Kasumi-1 (cell line): ENCODE measurements around the gene ALAD.
"Not testable (repeated sequence)": the region's sequence is repeated elsewhere in the genome, so short reads cannot be mapped to it uniquely, and the experiment has no call there.

Source experiments
- DNase-seq, 2 experiments: peaks; one replicate each; lab custom pipeline; 2025; lab: John Stamatoyannopoulos, UW

Gene ALAD

GRCh38 chr9:113373676-113374392 is 27.2 kb downstream of the ALAD start:
- no peak for DNase-seq

DNA sequence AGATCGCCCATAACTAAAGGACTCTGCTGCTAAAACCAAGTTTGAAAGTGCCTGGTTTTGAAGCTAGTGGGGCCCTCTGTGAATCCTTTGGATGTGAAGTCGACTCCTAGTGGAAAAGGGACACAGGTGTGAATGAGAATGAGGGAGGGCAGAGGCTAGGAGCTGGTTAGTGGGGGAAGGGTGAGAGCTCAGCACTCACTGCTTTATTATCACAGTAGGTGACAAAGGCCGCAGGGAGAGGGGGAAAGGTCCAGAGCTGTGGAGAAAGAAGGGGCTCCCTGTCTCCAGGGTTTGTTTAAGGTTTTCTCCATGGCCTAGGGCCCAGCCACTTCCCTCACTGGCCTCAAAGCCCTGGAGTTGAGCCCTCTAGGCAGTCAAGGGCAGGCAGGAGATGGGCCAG is 27.8 kb downstream of the ALAD start:
- no peak for DNase-seq

- no peak for DNase-seq
These were observed 29.0 kb downstream of the ALAD start for GRCh38 chr9:113372059-113372458.

- no peak for DNase-seq
These were observed 30.2 kb downstream of the ALAD start for GRCh38 chr9:113370806-113371325.

GRCh38 chr9:113369855-113370140 is 31.3 kb downstream of the ALAD start:
- DNase-seq: no peak

DNA sequence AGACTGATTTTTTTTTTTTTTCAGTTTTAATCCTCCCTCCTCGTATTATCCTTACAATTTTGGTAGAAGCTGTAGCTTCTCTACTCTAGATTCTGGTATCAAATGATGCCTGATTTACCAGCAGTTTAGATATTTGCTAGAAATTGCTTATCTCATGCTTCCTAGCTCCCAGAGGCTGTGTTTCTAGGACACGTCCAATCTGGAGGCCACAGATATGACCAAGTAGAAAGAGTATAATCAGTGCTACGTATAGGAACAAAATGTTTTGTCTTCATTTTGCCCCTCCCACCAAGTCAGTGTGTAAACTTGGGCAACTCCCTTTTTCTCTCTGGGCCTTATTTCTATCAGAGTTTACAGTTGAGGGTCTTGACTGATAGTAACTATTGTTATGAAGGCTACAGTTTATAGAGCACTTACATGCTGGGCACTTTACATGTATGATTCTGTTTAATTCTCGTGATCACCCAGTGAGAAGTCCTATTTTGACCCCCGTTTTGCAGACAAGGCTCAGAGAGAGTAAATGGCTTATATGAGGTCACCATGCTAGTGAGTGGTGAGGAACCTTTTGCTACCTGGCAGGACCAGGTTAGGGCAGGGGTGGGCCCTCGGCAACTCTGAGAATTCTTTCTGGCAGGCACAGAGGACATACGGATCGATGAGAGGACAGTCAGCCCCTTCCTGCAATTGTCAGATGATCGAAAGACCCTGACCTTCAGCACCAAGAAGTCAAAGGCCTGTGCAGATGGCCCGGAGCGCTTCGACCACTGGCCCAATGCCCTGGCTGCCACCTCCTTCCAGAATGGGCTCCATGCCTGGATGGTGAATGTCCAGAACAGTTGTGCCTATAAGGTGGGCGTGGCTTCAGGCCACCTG is 31.9 kb downstream of the ALAD start:
- DNase-seq: no peak

DNA sequence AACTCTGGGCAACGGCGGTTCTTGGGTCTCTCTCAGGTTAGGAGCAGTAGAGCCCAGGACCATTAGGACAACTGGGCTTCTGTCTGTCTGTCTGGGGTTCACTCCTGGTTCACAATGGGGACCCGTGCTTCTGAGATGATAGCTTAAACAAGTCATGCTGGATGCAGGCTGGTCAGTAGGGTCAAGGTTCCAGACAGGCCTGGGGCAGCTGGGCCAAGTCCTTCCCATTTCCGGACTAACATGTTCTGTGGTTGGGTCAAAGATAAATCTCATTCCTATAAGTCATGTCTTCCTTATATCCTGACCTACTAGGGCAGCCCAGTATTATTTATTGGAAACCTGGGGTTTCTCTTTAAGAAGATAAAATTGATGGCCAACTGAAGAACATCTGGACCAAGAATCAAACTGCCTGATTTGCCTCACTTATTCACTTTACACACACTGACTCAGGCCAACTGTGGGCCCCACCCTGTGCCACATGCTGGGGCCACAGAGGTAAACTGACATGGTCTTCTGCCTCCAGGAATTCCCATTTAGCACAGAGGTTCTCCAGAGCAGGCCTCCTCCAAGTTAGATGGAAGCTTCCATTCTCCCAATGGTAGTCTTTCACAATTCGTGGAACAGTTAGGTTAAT is 32.6 kb downstream of the ALAD start:
- no peak for DNase-seq

DNA sequence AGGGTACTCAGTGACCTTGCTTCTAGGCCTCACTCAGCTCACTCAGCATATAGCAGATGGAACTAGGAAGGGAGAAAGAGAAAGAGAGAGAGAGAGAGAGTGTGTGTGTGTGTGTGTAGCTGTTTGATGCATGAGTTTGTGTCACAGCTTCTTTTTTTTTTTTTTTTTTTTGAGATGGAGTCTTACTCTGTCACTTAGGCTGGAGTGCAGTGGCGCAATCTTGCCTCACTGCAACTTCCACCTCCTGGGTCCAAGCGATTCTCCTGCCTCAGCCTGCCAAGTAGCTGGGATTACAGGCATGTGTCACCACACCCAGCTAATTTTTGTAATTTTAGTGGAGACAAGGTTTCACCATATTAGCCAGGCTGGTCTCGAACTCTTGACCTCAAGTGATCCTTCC is 35.4 kb downstream of the ALAD start:
- not testable (repeated sequence) for DNase-seq

DNA sequence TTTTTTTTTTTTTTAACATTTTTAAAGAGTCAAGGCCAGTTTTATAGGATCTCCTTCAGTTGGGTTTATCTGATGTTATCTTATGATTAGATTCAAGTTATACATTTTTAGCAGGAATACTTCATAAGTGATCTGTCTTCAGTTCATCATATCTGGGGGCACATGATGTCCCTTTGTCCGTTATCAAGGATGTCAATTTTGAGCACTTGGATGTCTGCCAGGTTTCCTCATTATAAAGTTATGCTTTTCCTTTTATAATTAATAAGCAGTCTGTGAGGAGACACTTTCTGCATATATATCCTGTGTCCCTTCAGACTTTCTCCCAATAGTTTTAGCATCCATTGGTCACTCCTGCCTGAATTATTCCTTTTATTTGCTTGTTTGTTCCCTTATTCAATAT is 36.1 kb downstream of the ALAD start:
- no peak for DNase-seq

GRCh38 chr9:113363336-113363735 is 37.7 kb downstream of the ALAD start:
- no peak for DNase-seq

- no peak for DNase-seq
These were observed 39.6 kb downstream of the ALAD start for GRCh38 chr9:113361304-113362018.

DNA sequence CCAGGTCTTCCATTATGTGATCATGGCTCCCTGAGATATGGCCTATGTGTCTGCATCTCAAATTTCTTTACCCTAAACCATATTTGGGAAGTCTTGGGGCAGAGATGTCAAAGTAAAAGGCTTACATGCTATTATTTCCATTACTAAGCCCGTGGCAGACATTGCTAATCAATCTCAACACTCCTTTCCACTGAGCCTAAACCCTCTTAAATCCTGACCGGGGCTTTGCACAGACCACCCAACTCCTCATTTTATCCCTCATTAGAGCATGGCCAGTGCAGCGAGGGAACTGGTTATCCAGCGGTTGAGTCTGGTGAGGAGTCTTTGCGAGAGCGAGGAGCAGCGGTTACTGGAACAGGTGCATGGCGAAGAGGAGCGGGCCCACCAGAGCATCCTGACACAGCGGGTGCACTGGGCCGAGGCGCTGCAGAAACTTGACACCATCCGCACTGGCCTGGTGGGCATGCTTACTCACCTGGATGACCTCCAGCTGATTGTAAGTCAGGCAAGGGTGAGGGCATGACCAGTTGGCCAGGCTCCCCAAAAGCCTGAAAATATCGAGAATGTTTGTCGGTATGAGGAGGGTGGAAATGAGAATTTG is 40.7 kb downstream of the ALAD start:
- no peak for DNase-seq

DNA sequence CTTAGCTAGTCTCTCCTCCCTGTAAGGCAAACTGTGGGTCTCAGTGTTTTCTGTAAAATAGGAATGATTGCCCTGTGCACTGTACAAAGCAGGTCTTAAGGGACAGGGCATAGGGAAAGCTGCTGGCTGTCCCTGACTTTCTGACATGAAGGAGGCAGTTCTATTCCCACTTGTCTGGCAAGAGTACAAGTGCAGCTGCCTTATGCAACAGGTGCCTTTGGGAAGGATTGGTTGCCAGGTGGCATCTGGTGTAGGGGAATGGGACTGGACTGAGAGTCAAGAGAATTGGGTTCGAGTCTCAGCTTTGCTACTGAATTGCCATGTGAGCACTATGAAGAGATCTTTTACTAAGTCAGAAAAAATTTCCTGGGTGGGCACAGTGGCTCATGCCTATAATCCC is 41.7 kb downstream of the ALAD start:
- DNase-seq: no peak

GRCh38 chr9:113356686-113357292 is 44.3 kb downstream of the ALAD start:
- DNase-seq: no peak

GRCh38 chr9:113355040-113355596 is 46.0 kb downstream of the ALAD start:
- no peak for DNase-seq

- DNase-seq: no peak
These were observed 48.7 kb downstream of the ALAD start for GRCh38 chr9:113352411-113352810.

DNA sequence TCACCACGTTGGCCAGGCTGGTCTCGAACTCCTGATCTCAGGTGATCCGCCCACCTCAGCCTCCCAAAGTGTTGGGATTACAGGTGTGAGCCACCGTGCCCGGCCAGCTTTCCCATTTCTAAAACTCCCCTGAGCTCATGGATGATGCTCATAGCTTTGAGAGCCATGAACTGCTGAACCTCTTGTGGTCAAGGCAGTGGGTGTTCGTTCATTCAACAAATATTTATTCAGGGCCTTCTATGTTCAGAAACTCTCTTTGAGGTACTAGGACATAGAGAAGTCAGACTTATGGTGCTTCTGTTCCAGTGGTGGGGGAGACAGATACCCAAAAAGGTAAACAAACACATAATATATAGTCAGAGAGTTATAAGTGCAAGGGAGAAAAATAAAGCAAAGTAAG is 49.1 kb downstream of the ALAD start:
- no peak for DNase-seq

GRCh38 chr9:113350937-113351336 is 50.1 kb downstream of the ALAD start:
- DNase-seq: peak; percentile 95 to 96

DNA sequence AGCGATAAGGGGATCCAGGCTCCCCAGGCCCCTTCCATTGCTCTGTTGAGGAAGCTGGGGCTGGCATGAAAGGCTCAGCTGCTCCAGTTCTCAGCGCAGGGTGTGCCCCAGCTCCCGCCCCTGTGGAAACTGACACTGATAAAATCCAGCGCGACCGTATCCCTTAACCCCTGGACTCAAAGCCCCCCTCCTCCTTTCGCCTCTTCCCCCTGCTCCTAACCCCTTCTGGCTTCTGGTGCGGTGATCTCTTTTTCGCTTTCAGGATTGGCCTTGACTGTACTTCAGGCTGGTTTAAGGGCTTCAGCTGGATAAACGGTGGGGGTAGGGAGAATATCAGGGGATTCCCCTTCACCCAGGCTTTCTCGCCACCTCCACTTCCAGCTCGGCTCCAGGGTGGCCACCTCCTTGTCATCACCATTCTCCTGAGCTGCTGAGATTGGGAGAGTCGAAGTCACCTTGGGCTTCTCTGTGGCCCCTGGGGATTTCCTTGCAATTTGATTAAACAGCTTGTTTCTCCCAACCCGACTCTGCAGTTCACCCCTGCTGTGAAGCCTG is 50.9 kb downstream of the ALAD start:
- peak in 1 of 2 experiments; percentile 43 for DNase-seq

DNA sequence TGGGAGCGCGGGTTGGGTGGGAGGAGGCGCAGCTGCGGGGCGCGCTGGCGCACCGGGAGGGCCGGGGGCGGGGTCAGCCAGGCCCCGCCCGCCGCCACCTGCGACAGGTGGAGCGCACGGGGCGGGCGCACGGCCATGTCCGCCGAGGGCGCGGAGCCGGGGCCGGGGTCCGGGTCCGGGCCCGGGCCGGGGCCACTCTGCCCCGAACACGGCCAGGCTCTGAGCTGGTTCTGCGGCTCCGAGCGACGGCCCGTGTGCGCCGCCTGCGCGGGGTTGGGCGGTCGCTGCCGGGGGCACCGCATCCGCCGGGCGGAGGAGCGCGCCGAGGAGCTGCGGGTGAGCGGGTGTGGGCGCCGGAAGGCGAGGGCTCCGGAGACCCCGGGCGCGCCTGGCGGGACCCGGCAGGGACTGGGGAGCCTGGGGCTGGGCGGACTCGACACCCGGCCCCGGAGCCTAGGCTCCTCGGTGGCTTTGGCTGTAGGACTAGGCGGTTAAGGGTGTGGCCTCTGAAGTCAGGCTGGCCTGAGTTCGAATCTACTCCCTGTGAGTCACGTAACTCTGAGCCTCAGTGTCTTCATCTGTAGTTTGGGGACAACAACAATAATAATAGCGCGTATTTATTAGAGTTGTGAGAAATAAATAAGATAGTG is 51.5 kb downstream of the ALAD start, which contains the start of gene BSPRY:
Gene BSPRY, plus strand, starts transcription at position 97 of the 650 bp plus-strand sequence. Its CDS starts 39 bp downstream, at position 136.
- DNase-seq: peak; percentile 43 to 44
